NCI-H146 treated with DMSO at 0.1 percent for 48 hours (cell line): ENCODE results near the gene CCNY.
"Not testable (repeated sequence)": the region's sequence is repeated elsewhere in the genome, so short reads cannot be mapped to it uniquely, and the experiment has no call there.

ENCODE experiments used
- DNase-seq: peaks from one replicate; lab custom pipeline; 2025; ENCODE audit not compliant: unreplicated experiment; lab: John Stamatoyannopoulos, UW

Gene CCNY

DNA sequence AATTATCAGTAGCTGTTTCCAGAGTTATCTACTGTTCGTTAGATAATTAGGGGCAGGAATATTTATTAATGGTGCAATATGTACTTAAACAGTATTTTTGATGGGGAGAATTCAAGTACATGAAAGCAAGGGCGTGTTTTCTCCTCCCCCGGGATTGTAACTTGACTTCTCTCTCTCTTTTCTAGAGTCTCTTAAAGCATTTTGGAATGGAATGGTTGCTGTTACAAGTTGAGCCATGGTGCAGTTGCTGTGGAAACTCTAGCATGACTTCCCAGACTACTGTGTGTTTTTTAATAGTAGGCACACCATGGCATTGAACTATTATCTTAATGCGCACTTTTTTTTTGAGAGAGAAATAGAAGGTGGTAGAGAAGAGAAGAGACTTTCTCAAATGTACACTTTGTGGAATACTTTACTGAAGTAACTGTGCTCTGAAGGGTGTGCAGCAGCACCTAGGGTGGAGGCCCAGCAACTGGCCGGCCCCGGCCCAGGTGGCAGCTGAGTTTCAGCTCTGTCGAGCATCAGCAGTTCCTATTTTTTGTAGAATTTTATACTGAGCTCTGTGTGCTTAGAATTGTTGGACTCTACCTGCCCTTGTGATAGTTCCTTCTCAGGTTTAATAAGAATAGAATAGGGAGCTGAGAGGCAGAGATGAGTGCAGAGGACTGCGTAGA is 64.4 kb downstream of the CCNY start:
- no peak for DNase-seq

DNA sequence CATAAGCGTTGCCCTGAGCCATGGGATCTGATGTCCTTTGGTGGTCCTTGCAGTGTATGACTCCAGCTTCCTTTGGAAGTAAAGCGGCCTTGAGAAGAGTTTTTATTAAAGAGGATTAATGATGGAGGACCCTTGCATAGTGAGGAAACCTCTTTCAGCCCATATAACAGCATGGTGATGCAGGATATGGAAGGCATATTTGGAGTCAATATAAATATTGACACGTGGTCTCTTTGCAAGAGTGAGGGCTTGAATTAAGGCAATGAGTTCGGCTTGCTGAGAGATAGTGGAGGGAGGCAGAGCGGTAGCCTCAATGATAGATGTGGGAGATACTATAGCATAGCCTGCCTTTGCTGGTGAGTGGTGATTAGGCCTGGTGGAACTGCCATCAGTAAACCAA is 67.2 kb downstream of the CCNY start:
- DNase-seq: not testable (repeated sequence)

DNA sequence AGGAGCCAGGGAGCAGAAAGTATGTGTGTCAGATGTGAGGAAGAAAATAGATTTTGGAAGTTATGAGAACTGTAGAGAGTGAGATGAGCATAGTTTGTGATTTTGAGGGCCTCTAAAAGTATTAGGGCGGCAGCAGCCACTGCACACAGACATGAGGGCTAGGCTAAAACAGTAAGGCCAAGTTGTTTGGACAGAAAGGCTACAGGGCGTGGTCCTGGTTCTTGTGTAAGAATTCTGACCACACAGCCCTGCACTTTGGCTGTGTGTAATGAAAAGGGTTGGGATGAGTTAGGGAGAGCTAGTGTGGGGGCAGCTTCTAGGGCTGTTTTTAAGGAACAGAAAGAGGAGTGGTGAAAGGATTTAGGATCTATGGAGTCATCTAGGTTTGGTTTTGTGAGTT is 67.8 kb downstream of the CCNY start:
- not testable (repeated sequence) for DNase-seq

DNA sequence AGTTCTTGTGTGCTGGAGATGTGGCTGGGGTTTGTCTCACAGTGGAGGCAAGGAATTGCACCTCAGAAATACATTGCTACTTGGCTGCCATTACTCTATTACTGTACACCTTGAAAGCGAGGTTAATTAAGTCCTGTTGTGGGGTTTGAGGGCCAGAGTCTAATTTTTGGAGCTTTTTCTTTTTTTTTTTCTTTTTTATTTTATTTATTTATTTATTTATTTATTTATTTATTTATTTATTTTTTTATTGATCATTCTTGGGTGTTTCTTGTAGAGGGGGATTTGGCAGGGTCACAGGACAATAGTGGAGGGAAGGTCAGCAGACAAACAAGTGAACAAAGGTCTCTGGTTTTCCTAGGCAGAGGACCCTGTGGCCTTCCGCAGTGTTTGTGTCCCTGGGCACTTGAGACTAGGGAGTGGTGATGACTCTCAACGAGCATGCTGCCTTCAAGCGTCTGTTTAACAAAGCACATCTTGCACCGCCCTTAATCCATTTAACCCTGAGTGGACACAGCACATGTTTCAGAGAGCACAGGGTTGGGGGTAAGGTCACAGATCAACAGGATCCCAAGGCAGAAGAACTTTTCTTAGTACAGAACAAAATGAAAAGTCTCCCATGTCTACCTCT is 69.8 kb downstream of the CCNY start:
- not testable (repeated sequence) for DNase-seq

DNA sequence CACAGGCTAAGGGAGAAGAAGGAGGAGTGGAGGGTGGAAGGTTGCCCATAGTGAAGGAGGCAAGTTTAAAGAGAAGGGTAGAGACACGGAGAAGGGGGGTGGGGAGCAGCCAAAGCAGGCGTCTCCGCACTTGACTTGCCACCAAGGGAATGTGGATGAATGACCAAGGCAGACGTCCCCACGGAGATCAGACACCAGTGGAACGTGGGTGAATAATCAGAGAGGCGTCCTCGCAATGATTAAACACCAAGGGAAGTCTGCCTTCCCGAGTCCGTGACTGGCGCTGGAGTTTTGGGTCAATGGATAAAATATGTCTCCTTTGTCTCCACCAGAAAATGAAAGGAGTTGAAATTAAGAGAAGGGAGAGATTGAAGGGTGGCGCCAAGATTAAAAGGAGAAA is 71.4 kb downstream of the CCNY start:
- DNase-seq: not testable (repeated sequence)

DNA sequence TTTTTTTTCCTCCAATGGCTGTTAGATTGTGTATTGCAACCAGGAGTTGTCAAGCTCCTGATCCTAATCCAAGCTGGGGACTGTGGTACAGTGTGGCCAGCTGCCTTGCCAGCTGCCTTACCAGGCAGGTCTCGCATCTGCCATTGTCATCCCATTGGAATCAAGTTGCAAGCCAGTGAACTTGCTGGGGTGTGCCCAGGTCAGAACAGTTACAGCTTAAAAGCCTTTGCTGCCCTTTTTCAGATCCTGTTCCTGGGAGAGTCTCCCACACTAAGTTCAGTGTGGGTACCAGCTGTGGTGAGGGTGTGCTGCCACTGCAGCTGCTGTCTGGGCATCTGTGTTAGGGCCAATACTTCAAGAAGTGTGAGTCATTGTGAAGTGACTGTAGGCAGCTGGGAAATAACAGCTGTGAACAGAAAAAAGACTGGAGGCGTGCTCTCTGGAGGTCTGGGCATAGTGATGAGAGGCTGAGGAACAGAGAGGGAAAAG is 72.8 kb downstream of the CCNY start:
- DNase-seq: no peak

DNA sequence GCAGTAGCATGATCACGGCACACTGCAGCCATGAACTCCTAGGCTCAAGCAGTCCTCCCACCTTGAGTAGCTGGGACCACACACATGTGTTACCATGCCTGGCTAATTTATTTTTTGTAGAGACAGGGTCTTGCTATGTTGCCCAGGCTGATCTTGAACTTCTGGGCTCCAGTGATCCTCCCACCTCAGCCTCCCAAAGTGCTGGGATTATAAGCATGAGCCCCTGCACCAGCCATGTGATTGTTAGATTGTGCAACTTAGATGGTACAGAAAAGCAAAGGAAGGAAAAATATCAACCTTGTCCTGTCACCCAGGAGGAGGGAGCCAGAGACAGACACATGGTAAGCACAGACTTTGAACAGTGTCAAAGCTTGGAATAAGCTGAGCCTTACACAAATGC is 73.5 kb downstream of the CCNY start:
- DNase-seq: no peak

DNA sequence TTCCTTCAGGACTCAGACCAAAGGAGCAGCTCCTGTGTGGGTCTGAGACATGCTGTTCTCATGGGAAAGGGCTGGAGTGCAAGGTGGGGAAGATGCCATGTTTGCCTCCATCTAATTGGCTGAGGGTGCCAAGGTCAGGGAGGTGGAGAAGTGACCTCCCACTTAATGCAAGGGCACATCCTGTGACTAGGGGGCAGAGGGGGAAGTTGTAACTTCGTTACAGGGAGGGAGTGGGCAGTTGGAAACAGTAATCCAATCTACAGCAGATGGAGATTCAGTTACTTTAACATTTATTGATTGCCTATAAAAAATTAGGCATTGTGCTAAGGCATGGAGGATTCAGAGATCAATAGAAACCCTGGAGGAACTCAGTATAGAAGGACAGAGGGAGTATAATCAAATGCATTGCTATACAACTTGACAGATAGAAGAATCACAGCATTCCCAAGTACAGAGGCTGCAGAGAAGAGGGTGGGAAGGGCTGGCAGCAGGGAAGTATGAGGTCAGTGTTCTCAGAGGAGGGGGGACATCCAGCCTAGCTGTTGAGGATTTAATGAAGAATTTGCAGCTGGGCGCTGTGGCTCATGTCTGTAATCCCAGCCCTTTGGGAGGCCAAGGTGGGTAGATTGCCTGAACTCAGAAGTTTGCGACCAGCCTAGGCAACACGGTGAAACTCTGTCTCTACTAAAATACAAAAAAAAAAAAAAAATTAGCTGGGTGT is 75.9 kb downstream of the CCNY start:
- DNase-seq: no peak

DNA sequence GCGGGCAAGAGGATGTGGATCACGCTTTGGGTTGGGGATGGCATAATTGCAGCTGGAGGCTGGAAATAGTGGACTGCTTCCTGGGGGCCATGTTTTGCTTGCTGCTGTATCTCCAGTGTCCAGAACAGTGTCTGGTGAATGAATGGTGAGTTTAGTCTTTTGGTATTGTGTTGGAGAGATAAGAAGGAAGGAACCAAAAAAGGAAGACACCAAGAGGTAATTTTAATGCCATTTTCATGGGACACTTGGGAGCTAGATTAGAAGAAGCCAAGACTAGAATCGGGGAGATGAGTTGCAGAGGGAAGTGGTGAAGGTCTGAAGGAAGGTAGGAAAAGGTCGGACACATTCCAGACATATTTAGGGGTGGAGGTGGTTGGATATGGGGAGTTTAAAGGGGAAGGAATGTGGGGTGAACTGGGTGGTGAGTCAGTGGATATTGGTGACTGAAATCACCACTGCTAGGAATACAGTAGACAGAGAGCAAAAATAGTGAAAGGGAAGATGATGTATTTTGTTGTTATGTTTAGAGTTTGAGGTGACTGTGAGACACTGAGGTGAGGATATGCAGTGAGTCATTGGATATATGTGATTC is 76.7 kb downstream of the CCNY start:
- DNase-seq: no peak

DNA sequence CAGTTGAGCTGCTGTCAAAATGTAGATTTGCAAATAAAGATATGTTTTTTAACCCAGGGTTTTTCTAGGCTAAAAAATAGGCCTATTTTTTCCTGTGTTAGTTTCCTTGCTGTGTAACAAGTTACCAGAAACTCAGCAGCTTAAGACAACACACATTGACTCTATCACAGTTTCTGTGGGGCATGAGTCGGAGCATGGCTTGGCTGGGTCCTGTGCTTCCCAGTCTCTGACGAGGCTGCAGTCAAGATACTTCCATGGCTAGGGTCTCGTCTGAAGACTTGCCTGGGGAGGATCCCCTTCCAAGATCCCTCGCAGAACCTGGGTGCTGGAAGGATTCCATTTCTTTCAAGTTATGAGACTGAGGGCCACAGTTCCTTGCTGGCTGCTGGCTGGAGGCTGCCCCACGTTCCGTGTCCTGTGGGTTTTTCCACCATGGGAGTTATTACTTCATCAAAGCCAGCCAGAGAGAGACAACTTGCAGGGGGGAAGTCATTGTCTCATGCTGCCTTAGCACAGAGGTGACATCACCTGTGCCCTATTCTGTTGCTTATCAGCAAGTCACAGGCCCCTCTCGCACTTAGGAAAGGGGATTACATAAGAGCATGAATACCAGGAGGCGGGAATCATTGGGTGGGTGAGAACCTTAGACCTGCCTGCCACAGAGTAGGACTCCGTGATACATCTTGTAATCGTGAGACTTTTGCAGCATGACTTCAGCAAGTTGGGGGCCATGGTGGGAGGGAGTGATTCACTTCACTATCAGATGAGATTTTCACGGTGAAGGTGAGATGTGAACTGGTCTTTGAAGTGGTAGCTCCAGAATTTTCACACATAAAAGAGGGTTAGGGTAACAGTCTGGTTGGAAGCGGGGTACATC is 77.9 kb downstream of the CCNY start:
- DNase-seq: no peak

DNA sequence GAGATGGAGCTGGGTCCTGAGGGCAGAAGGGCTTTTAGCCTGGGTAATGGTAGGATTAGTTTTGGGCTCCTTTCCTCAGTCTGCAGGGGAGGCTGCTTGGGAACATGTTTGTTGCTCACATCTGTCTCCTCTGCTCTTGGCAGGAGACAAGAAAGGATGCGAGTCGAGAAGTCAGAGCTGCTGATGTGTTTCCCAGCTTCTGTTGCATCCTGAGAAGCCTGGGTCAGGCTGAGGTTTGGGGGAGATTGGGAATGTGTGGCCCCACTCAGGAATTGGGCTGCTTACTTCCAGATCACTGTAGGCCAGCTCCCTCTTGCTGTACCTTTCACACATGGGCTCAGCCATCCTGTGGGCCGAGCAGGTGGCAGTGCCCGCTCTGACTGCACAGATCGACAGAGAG is 79.2 kb downstream of the CCNY start:
- DNase-seq: no peak

DNA sequence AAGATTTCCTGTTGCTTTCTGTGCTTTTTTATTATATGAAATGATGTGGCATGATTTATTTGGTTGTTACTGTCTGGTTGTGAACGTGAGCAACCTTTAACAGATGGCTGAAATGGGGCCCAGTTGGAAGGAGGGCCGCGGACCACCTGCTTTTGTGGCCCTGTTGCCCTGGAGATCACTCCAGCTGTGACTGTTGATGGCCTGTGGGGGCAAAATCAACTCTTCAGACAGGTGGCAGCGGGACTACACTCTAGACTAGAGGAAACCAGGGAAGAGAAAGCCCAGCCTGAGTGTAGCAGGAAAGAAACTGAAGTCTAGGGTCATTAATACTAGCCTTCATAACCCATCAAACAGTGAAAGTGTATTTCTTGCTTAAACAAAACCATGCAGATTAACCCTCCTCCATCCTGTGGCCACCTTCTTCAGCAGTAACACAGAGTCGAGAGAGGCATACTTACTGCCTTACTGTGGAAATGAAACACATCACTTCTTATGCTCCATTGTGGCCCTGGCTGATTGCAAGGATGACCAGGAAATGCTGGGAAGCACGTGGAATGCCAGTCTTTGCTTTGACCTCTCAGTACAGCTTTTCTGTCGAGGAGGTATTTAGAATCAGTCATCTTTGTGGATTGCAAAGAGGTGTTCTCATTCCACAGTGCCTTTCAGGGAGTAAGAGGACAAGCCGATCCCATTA is 80.5 kb downstream of the CCNY start:
- peak; percentile 95 for DNase-seq

DNA sequence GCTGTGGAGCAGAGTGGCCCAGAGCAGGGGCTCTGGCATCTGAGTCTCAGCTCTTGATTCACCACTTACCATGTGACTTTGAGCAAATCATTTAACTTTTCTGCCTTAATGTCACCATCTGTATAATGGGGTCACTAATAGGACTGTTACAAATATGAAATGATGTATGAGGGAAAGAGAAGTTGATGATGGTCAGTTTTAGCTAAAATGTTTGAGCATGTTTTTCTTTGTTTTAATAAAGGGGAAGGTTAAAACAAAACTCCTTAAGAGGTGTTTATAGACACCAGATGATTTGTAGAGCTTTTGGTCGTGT is 81.0 kb downstream of the CCNY start:
- no peak for DNase-seq

DNA sequence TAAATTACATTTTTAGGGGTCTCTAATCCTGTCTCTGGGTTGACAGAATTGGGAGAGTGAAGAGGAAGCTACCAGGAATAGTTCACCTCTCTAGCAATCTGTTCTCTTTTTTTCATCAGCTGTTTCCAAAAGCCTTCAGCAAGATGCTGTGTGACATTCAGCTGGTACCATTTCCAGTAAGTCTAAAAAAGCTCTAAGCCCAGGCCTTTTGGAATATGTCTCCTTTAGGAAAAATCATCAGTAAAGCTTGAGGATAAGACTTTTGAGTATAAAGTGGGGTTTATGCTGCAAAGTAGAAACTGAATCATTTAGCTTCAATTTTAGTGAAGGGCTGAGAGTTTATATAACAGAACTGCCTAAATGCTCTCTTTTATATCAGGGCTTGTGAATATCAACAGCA is 81.5 kb downstream of the CCNY start:
- DNase-seq: no peak

DNA sequence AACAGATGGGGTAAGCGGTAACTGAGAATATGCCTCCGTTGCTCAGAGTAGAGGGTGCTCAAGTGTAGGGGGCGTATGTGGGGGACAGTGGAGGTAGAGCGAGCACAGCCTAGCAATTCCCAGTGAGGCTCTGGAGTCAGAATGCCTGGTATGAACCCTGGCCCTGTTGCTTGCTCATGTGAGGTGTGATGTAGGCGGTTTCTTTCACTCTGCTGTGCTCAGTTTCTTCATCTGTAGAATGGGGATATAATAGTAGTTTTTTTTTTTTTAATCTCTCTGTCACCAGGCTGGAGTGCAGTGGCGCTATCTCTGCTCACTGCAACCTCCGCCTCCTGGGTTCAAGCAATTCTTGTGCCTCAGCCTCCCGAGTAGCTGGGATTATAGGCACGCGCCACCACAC is 82.3 kb downstream of the CCNY start:
- DNase-seq: not testable (repeated sequence)

DNA sequence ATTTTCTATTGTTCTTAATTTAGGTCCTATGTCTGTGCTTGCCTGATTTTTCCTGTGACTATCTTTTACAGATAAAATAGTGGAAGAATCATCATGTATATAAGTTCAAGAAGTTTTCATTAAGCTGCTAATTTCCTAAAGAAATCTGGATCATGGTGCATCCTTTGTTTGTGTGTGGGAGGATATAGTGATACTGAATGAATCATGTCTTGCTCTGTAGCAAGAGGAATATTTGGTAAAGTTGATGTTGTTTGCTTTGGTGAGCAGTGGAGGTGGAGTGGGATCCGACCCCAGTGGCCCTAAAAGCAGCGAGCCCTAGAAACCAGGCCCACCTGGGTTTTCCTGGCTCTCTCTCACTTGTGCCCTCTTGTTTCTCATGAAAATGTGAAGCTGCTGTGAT is 83.7 kb downstream of the CCNY start:
- DNase-seq: no peak

DNA sequence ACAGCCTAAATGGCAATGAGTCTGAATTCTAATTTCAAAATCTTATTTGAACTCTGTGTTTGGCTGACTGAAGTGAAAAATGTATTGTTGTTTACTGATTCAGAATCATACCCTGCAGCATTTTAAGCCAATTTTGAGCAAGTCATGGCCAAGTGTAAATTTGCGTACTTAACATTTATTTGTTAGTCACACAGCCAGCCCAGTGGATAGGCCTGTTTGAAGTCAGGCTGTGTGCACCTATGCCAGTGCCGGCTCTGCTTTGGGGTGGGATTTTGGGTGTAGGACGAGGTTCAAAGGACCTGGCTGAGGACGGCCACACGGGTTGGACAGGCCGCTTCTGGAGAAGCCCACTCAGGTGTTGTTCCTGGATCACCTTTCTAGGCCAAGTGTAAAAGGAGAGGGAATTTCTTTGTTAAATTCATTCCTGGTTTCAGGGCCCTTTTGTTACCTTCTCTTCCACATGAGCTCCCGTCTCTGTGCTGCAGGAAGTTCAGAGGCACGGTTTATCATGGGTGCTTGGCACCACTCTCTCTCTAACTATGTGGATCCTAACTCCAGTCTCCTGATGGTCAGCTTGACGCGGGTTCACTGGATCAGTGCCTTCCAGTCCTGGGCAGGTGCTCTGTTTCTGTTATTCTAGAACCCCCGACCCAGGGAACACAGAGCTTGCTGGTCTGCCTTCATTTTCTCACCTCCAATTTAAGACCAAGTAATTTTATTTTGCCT is 84.7 kb downstream of the CCNY start:
- DNase-seq: no peak

DNA sequence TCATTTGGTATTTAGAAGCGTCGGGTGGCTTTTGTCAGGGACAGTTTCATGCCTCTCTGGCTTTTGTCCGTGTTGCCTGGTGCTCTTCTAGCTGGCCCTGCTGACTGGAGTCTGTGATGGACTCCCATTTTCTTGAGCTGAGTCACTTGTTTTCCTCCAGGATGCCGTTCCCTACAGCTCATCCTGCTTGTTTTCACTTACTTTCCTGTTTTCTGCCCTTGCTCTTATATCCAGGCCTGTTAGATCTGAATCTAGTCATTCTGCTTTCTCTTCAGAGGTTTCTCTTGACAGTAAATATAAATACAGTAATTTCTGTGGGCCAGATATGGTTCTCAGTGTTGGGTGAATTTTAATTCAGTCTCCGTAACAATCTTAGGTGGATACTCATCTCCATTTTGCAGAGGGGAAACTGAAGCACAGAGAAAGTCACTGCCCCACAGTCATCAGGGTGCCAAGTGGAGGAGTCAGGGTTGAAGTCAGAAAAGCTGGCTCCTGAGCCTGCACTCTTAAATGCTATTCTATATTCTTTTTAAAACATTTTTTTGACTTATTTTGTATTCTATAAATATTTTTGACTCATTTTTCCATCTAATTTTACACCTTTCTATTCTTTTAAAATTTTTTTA is 85.4 kb downstream of the CCNY start:
- DNase-seq: no peak

DNA sequence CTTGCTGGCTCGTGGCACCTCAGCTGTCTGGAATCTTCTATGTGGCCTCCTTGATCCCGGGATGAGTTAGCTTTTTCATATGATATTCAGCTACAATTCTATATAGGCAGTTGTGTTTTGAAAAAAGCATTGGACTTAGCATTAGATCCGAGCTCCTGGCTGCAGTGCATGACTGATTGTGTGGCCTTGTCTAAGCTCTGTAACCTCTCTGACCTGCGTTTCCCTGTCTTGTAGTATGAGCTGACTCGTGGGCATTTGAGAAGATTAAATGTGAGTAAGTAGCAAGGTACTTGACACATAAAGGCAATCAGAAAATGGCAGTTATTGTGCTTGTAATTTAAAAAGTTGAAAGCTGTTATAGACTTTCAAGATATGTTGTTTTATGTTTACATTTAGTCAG is 85.9 kb downstream of the CCNY start:
- no peak for DNase-seq
